Mucosa of stomach (tissue), 1 donor: ENCODE data around the gene CYTH1.

Experiments used
- H3K27me3 ChIP-seq: one replicate; pipeline ENCODE4 v1.7.0; 2013; ENCODE audit warnings: mild to moderate bottlenecking, low read length; ENCODE audit not compliant: control insufficient read depth, insufficient read depth
- H3K36me3 ChIP-seq: one replicate; pipeline ENCODE4 v1.7.0; 2013; ENCODE audit warnings: low read length; ENCODE audit not compliant: control insufficient read depth, insufficient read depth
- H3K4me1 ChIP-seq: one replicate; pipeline ENCODE4 v1.7.0; 2013; ENCODE audit warnings: mild to moderate bottlenecking, low read length; ENCODE audit not compliant: control insufficient read depth, insufficient read depth
- H3K4me3 ChIP-seq: one replicate; pipeline ENCODE4 v1.7.0; 2013; ENCODE audit warnings: low read length
- H3K9ac ChIP-seq: one replicate; pipeline ENCODE4 v1.7.0; 2013; ENCODE audit warnings: mild to moderate bottlenecking, low read length, moderate library complexity
- H3K9me3 ChIP-seq: one replicate; pipeline ENCODE4 v1.7.0; 2013; ENCODE audit warnings: mild to moderate bottlenecking, low read length, moderate library complexity; ENCODE audit not compliant: control insufficient read depth
- donor health status: Pancreatic carcinoma.

The CYTH1 gene

GRCh38 chr17:78802459-78802858 lies 20.4 kb upstream of the CYTH1 start:
- Histone ChIP-seq H3K9ac (no peak overlapping the region), H3K36me3 (peaks cover 24% of the 10 kb centered on the region), H3K4me3 (no peak overlapping the region), H3K27me3 (no peaks in the 10 kb centered on the region), H3K9me3 (no peaks in the 10 kb centered on the region), H3K4me1 (peaks cover 3% of the 10 kb centered on the region)

DNA sequence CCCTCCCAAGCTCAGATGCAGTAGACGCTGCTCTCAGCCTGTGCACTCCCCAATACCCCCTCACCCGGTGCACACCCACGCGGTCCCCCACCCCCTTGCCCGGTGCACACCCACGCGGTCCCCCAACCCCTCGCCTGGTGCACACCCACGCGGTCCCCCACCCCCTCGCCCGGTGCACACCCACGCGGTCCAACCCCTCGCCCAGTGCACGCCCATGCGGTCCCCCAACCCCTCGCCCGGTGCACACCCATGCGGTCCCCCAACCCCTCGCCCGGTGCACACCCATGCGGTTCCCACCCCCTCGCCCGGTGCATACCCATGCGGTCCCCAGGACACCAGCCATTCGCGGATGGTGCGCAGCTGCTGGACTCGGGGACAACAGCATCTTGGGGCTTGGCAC lies 19.9 kb upstream of the CYTH1 start:
- H3K4me1 ChIP-seq = peaks cover 3% of the 10 kb centered on the region
- no peak overlapping the region for H3K9ac ChIP-seq
- H3K4me3 ChIP-seq = no peak overlapping the region
- no peaks in the 10 kb centered on the region for H3K27me3 ChIP-seq
- no peaks in the 10 kb centered on the region for H3K9me3 ChIP-seq
- peaks cover 27% of the 10 kb centered on the region for H3K36me3 ChIP-seq

DNA sequence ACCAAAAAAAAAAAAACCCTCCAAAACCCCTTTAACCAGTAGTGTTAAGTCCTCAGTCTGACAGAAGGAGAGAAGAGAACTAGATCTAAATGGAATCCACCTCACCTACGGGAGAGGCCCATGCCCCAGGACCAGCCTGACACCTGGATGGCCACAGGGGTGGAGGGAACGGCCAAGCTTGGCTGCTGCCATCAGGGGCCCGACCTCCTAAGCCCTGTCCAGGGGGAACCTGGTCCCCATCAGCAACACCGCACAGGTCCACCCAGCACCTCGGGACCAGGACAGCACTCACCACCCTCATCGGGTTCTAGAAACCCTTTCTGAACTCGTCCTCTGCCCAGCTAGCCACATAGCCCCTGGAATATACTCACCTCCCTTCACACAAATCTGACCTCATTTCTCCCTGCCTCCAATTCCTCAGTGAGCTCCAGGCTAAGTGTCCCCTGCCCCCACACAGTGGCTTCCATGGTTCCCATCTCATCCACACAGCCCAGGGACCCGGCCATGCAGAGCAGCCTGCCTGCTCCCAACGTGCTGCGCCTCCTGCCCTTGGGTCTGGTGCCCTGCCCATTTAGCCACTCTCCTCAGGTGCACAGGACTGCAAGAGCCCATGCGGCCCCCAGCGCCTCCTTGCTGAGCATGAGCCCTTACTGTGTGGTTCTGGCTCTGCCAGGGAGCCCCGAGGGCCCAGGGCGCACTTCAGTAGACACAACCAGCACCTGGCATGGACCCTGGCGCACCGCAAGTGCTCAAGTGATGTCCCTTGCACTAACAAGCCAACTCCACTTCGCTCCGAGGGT lies 18.3 kb upstream of the CYTH1 start:
- Histone ChIP-seq H3K9ac (no peak overlapping the region), H3K27me3 (no peaks in the 10 kb centered on the region), H3K4me3 (no peak overlapping the region), H3K36me3 (peaks cover 17% of the 10 kb centered on the region), H3K4me1 (peaks cover 3% of the 10 kb centered on the region), H3K9me3 (no peaks in the 10 kb centered on the region)

GRCh38 chr17:78798695-78799559 lies 16.9 kb upstream of the CYTH1 start:
- Histone ChIP-seq H3K4me1 (peaks cover 3% of the 10 kb centered on the region), H3K27me3 (no peaks in the 10 kb centered on the region), H3K9me3 (no peaks in the 10 kb centered on the region), H3K36me3 (peaks cover 17% of the 10 kb centered on the region), H3K9ac (no peak overlapping the region), H3K4me3 (no peak overlapping the region)

GRCh38 chr17:78797691-78798585 lies 15.9 kb upstream of the CYTH1 start:
- peaks cover 17% of the 10 kb centered on the region for H3K36me3 ChIP-seq

GRCh38 chr17:78797213-78797612 lies 15.1 kb upstream of the CYTH1 start:
- H3K4me3 ChIP-seq = no peak overlapping the region
- no peaks in the 10 kb centered on the region for H3K27me3 ChIP-seq
- peaks cover 3% of the 10 kb centered on the region for H3K4me1 ChIP-seq
- no peak overlapping the region for H3K9ac ChIP-seq
- H3K36me3 ChIP-seq = peaks cover 17% of the 10 kb centered on the region
- no peaks in the 10 kb centered on the region for H3K9me3 ChIP-seq

More at GRCh38 chr17:78797691-78798585, 15.9 kb upstream of the CYTH1 start:
- H3K27me3 ChIP-seq = no peaks in the 10 kb centered on the region
- peaks cover 3% of the 10 kb centered on the region for H3K4me1 ChIP-seq
- no peaks in the 10 kb centered on the region for H3K9me3 ChIP-seq
- no peak overlapping the region for H3K4me3 ChIP-seq
- H3K9ac ChIP-seq = no peak overlapping the region

- Histone ChIP-seq H3K4me3 (no peak overlapping the region), H3K36me3 (peaks cover 17% of the 10 kb centered on the region), H3K27me3 (no peaks in the 10 kb centered on the region), H3K4me1 (peaks cover 3% of the 10 kb centered on the region), H3K9ac (no peak overlapping the region), H3K9me3 (no peaks in the 10 kb centered on the region)
These were observed 14.4 kb upstream of the CYTH1 start for GRCh38 chr17:78796517-78796900.

DNA sequence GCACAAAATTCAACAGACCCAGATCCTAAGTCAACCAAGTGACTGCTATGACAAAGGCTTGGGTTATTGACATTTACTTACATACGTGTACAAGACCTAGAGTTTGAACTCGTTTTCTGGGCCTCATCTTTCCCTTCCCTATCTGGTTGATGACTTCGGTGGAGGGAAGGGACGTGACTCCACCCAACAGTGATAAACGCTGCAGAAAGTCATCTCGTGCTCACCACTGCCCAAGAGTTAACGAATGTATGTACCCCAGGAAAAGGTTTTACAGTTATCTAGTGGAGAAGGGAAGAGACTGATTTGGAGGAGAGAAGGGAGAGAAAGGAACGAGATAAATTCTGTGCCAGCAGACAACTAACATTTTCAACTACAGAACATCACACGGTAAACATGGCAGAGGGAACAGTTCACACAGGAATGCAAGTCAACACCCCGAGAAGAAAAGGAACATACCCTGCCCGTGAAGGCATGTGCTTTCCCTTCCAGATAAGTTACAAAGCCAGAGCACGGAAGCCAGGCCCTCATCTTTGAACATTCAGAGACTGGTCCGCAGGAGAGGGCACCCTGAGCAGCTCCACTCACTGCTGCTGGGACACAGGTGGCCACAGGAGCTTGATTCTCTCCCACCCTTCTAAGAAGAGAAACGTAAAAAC lies 13.9 kb upstream of the CYTH1 start:
- Histone ChIP-seq H3K36me3 (peaks cover 17% of the 10 kb centered on the region), H3K27me3 (no peaks in the 10 kb centered on the region), H3K4me1 (peaks cover 3% of the 10 kb centered on the region), H3K4me3 (no peak overlapping the region), H3K9ac (no peak overlapping the region), H3K9me3 (no peaks in the 10 kb centered on the region)

DNA sequence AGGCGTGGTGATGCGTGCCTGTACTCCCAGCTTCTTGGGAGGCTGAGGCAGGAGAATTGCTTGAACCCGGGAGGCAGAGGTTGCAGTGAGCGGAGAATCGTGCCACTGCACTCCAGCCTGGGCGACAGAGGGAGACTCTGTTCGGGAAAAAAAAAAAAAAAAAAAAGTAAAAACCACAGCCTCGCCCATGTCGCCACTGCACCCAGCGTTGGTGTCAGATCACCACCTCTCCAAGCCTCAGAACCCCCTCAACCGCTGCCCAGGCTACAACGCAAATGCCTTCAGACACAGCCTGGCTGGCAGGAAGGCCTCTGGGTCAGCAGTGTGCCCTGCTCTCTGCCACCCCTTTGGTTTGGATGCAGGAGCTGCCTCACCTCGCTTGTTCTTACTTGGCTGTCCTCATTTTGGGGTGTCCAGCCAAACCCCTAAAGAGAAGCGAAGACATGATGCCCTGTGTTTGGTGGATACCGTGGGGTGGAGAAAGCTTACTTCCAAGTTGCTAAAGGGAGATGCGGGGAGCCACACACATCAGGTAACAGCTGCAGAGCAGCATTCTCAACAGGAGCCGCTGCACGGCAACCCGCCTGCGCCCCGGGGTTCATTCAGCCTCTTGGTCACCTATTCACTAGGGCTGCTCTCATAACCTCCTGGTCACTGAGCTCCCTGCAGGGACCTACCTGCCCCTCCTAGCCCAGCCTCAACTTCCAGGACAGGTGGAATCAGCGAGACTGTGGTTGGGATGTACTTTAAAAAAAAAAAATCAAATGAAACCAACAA lies 13.0 kb upstream of the CYTH1 start:
- no peaks in the 10 kb centered on the region for H3K9me3 ChIP-seq
- no peak overlapping the region for H3K9ac ChIP-seq
- no peaks in the 10 kb centered on the region for H3K27me3 ChIP-seq
- peaks cover 7% of the 10 kb centered on the region for H3K4me1 ChIP-seq
- no peak overlapping the region for H3K4me3 ChIP-seq
- H3K36me3 ChIP-seq = peaks cover 17% of the 10 kb centered on the region

DNA sequence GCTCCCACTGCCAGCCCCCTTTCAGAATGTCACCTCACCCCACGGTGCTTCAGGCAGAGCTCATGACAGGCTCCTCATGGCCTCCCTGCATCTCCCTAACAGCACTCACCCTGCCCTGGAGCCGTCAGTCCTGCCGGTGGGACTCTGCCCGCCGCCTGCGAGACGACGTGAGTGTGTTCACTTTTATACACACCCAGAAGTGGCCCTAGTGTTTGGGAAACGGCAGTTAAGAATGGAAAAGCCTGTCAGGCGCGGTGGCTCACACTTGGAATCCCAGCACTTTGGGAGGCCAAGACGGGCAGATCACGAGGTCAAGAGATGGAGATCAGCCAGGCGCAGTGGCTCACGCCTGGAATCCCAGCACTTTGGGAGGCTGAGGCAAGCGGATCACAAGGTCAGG lies 12.3 kb upstream of the CYTH1 start:
- Histone ChIP-seq H3K4me1 (peaks cover 14% of the 10 kb centered on the region), H3K36me3 (peaks cover 17% of the 10 kb centered on the region), H3K9me3 (no peaks in the 10 kb centered on the region), H3K4me3 (no peak overlapping the region), H3K9ac (no peak overlapping the region), H3K27me3 (no peaks in the 10 kb centered on the region)

DNA sequence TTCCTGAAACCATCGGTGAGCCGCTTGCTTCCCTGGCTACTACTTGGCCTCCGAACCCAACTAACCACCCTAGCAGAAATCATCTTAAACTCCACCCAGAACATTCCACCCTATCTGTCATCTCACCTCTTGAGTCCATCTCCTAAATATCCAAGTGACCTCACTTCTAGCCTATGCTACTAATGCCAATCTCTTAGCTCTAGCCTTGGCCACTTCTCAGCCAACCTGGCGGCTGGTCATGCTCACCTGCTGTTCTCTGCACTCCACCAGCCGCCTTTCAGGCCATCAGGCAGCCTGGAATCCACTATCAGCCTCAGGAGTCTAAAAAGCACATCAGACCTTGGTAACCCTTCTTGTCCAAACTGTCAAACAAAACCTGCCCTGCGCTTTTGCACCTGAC lies 11.9 kb upstream of the CYTH1 start:
- Histone ChIP-seq H3K36me3 (peaks cover 17% of the 10 kb centered on the region), H3K9me3 (no peaks in the 10 kb centered on the region), H3K27me3 (no peaks in the 10 kb centered on the region), H3K4me3 (no peak overlapping the region), H3K4me1 (peaks cover 18% of the 10 kb centered on the region), H3K9ac (no peak overlapping the region)
